ENCODE results near the gene GLI3.

- TF ChIP-seq CTCF (conservative IDR thresholded peaks at IDR 0.05) = no peak
- TF ChIP-seq EZH2 (IDR thresholded peaks at IDR 0.05; ENCODE audit: low read depth) = no peak
Measured at GRCh38 chr7:42142089-42142488, 94.9 kb downstream of the GLI3 start.
